CD4-positive, alpha-beta T cell (primary cell): ENCODE measurements around the gene ADAMTSL2. TPM values are rescaled to one million over a fixed set of nuclear protein-coding genes. Genes with fewer than 3 reads are reported as not detected.

Experiments used
- ATAC-seq: fragments of 200-7000 bp; cut with Tn5 transposase; one replicate; pipeline ENCODE4 v1.10.0; 2022; ENCODE audit warnings: mild to moderate bottlenecking; ENCODE audit not compliant: poor library complexity
- CTCF ChIA-PET: fragments of 350-600 bp; sonication (Branson Sonifier 250); formaldehyde crosslinking; loops from one replicate; lab custom pipeline; 2021; ENCODE audit warnings: antibody characterized with exemption, inconsistent platforms; lab: Charles Lee
- POLR2A ChIA-PET: fragments of 350-600 bp; sonication (Branson Sonifier 250); formaldehyde crosslinking; loops from one replicate; lab custom pipeline; 2021; ENCODE audit warnings: antibody characterized with exemption, inconsistent platforms; lab: Charles Lee
- DNase-seq, 14 experiments: peaks; one replicate each; pipeline ENCODE4 v3.0.0-alpha.2; 2013 to 2020; ENCODE audit warnings: mixed read lengths in 2 of 14
- H3K27ac ChIP-seq, 2 donors: one replicate each; pipeline versions ENCODE4 v1.5.1 to v1.7.0; 2013; ENCODE audit warnings: low read length in 2 of 2, low read depth in 1 of 2, mild to moderate bottlenecking in 1 of 2
- H3K27me3 ChIP-seq, 2 experiments: 1 replicate in 1 of 2; 2 replicates in 1 of 2; pipeline versions ENCODE4 v1.6.1 to v1.7.0; 2013; ENCODE audit warnings: low read length in 2 of 2, control low read depth in 1 of 2, mild to moderate bottlenecking in 1 of 2, moderate library complexity in 1 of 2; ENCODE audit not compliant: insufficient read depth in 2 of 2, control insufficient read depth in 1 of 2
- H3K36me3 ChIP-seq: one replicate; pipeline ENCODE4 v1.6.1; 2013; ENCODE audit warnings: low read length, control low read depth; ENCODE audit not compliant: insufficient read depth
- H3K4me1 ChIP-seq: one replicate; pipeline ENCODE4 v1.6.1; 2013; ENCODE audit warnings: low read length, control low read depth; ENCODE audit not compliant: insufficient read depth
- H3K4me3 ChIP-seq: one replicate; pipeline ENCODE4 v1.5.1; 2013; ENCODE audit warnings: mild to moderate bottlenecking, low read length, moderate library complexity
- H3K9me3 ChIP-seq, 2 experiments: 1 replicate in 1 of 2; 2 replicates in 1 of 2; pipeline versions ENCODE4 v1.6.1 to v1.7.0; 2013; ENCODE audit warnings: low read length in 2 of 2, mild to moderate bottlenecking in 2 of 2, control low read depth in 1 of 2, moderate library complexity in 1 of 2; ENCODE audit not compliant: control insufficient read depth in 1 of 2, insufficient read depth in 1 of 2
- H3K27ac Mint-ChIP-seq: one replicate; pipeline ENCODE4 v1.8.0; 2020; ENCODE audit warnings: mixed read lengths
- H3K27me3 Mint-ChIP-seq: one replicate; pipeline ENCODE4 v1.8.0; 2021; ENCODE audit warnings: mixed read lengths
- H3K36me3 Mint-ChIP-seq: one replicate; pipeline ENCODE4 v1.8.0; 2021; ENCODE audit warnings: low read depth, mixed read lengths
- H3K4me1 Mint-ChIP-seq: one replicate; pipeline ENCODE4 v1.8.0; 2021; ENCODE audit warnings: low read depth, mixed read lengths
- H3K4me3 Mint-ChIP-seq: one replicate; pipeline ENCODE4 v1.8.0; 2020; ENCODE audit warnings: mild to moderate bottlenecking, mixed read lengths
- H3K9me3 Mint-ChIP-seq: one replicate; pipeline ENCODE4 v1.8.0; 2020; ENCODE audit warnings: mixed read lengths
- intact Hi-C, 2 experiments: fragments of 100-400 bp; cut with DNase I in 1 of 2; cut with micrococcal nuclease in 1 of 2; formaldehyde crosslinking; loops; one replicate each; pipeline versions ENCODE4 v1.15.1 to v1.9.0; 2023 to 2025; cut with DNase I, micrococcal nuclease
- total RNA-seq, 174 experiments: library from RNA in 2 of 174; stranded (reverse) in 2 of 174; gene quantifications; one replicate each; pipeline ENCODE4 v1.2.3 and lab custom pipeline; 2021 to 2026
- TF ChIP-seq, protein P1 (sequence below): fragments of 200-600 bp; IDR thresholded peaks from one replicate; pipeline ENCODE4 v1.8.0; 2022; ENCODE audit warnings: antibody characterized with exemption, mild to moderate bottlenecking

ADAMTSL2 gene
- total RNA-seq, 2 experiments from 2014 or later = 1.2 to 1.3 TPM

GRCh38 chr9:133522073-133522910 is 12.2 kb upstream of the ADAMTSL2 start:
- Mint-ChIP-seq H3K27ac (no peak overlapping the region), H3K36me3 (no peaks in the 10 kb centered on the region), H3K4me3 (no peak overlapping the region), H3K9me3 (no peaks in the 10 kb centered on the region), H3K4me1 (peaks cover 11% of the 10 kb centered on the region), H3K27me3 (no peaks in the 10 kb centered on the region)
- H3K9me3 ChIP-seq = no peaks in the 10 kb centered on the region
- H3K4me1 ChIP-seq = peaks cover 8% of the 10 kb centered on the region
- ChIA-PET POLR2A (no interaction called here), CTCF (no interaction called here)
- intact Hi-C loops = no loop called here
- no peak overlapping the region for H3K4me3 ChIP-seq
- no peak for ATAC-seq
- DNase-seq = no peak
- H3K27ac ChIP-seq = no peak overlapping the region
- TF ChIP-seq, protein P1, sequence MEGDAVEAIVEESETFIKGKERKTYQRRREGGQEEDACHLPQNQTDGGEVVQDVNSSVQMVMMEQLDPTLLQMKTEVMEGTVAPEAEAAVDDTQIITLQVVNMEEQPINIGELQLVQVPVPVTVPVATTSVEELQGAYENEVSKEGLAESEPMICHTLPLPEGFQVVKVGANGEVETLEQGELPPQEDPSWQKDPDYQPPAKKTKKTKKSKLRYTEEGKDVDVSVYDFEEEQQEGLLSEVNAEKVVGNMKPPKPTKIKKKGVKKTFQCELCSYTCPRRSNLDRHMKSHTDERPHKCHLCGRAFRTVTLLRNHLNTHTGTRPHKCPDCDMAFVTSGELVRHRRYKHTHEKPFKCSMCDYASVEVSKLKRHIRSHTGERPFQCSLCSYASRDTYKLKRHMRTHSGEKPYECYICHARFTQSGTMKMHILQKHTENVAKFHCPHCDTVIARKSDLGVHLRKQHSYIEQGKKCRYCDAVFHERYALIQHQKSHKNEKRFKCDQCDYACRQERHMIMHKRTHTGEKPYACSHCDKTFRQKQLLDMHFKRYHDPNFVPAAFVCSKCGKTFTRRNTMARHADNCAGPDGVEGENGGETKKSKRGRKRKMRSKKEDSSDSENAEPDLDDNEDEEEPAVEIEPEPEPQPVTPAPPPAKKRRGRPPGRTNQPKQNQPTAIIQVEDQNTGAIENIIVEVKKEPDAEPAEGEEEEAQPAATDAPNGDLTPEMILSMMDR = no peak
- H3K27me3 ChIP-seq = no peaks in the 10 kb centered on the region
- no peaks in the 10 kb centered on the region for H3K36me3 ChIP-seq

GRCh38 chr9:133523106-133523505 is 11.4 kb upstream of the ADAMTSL2 start:
- intact Hi-C loops = no loop called here
- Mint-ChIP-seq H3K4me3 (no peak overlapping the region), H3K27ac (no peak overlapping the region), H3K4me1 (peaks cover 11% of the 10 kb centered on the region), H3K36me3 (no peaks in the 10 kb centered on the region), H3K9me3 (no peaks in the 10 kb centered on the region), H3K27me3 (no peaks in the 10 kb centered on the region)
- ChIA-PET POLR2A (no interaction called here), CTCF (no interaction called here)
- H3K27me3 ChIP-seq = no peaks in the 10 kb centered on the region
- ATAC-seq (no peak), DNase-seq (no peak)
- H3K9me3 ChIP-seq = no peaks in the 10 kb centered on the region
- H3K36me3 ChIP-seq = no peaks in the 10 kb centered on the region
- TF ChIP-seq, protein P1 = no peak
- H3K27ac ChIP-seq = no peak overlapping the region
- H3K4me3 ChIP-seq = no peak overlapping the region
- peaks cover 8% of the 10 kb centered on the region for H3K4me1 ChIP-seq

GRCh38 chr9:133524146-133524545 is 10.4 kb upstream of the ADAMTSL2 start:
- H3K36me3 ChIP-seq = no peaks in the 10 kb centered on the region
- peaks cover 11% of the 10 kb centered on the region for H3K4me1 Mint-ChIP-seq
- peaks cover 8% of the 10 kb centered on the region for H3K4me1 ChIP-seq
- H3K9me3 Mint-ChIP-seq = no peaks in the 10 kb centered on the region
- CTCF ChIA-PET = no interaction called here
- ATAC-seq = no peak
- no peaks in the 10 kb centered on the region for H3K9me3 ChIP-seq
- no peaks in the 10 kb centered on the region for H3K27me3 ChIP-seq
- no peak overlapping the region for H3K27ac ChIP-seq
- TF ChIP-seq, protein P1 = no peak
- H3K4me3 Mint-ChIP-seq = no peak overlapping the region
- no peaks in the 10 kb centered on the region for H3K27me3 Mint-ChIP-seq
- POLR2A ChIA-PET = no interaction called here
- intact Hi-C loops = no loop called here
- no peak overlapping the region for H3K27ac Mint-ChIP-seq
- H3K36me3 Mint-ChIP-seq = no peaks in the 10 kb centered on the region
- no peak overlapping the region for H3K4me3 ChIP-seq
- DNase-seq = no peak
